OCI-LY3 (cell line): Measurements from ENCODE around the gene MYLK.

Experiments used
- EZH2phosphoT487 ChIP-seq: fragments of 200-600 bp; shearing (Covaris generic); IDR thresholded peaks from 2 replicates; pipeline ENCODE4 v1.6.1; 2018; ENCODE audit warnings: antibody characterized with exemption, mixed run types, low read depth
- TF ChIP-seq, protein P1 (sequence below): fragments of 200-600, 300-600 bp; sonication (generic); IDR thresholded peaks from 2 replicates; pipeline ENCODE4 v1.5.1; 2014; ENCODE audit warnings: antibody characterized with exemption, low read length, low read depth

DNA sequence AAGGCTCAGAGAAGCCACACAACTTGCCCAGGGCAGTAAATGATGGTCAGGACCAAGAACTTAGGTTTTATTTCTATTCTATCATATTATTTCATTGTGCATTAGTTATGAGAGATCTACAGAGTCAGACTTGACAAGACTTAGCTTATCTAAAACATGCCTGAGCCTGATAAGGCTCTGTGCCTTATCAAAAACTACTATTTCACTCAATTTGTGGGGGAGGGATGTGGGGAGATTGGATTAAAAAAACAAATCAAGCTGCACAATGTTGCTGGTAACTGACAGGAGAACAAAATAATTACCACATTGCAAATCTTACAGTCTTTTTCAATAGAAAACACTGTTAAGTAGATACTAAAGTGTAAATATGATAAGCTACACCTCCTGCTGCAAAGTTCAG lies 315.3 kb downstream of the MYLK start:
- TF ChIP-seq, protein P1, sequence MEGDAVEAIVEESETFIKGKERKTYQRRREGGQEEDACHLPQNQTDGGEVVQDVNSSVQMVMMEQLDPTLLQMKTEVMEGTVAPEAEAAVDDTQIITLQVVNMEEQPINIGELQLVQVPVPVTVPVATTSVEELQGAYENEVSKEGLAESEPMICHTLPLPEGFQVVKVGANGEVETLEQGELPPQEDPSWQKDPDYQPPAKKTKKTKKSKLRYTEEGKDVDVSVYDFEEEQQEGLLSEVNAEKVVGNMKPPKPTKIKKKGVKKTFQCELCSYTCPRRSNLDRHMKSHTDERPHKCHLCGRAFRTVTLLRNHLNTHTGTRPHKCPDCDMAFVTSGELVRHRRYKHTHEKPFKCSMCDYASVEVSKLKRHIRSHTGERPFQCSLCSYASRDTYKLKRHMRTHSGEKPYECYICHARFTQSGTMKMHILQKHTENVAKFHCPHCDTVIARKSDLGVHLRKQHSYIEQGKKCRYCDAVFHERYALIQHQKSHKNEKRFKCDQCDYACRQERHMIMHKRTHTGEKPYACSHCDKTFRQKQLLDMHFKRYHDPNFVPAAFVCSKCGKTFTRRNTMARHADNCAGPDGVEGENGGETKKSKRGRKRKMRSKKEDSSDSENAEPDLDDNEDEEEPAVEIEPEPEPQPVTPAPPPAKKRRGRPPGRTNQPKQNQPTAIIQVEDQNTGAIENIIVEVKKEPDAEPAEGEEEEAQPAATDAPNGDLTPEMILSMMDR: no peak
- no peak for TF ChIP-seq EZH2phosphoT487
